Left hindlimb (tissue), 1 donor: ENCODE measurements around the gene STK39.

Experiments
- DNase-seq: peaks from one replicate; pipeline ENCODE4 v3.0.0-alpha.2; 2018

The STK39 gene

DNA sequence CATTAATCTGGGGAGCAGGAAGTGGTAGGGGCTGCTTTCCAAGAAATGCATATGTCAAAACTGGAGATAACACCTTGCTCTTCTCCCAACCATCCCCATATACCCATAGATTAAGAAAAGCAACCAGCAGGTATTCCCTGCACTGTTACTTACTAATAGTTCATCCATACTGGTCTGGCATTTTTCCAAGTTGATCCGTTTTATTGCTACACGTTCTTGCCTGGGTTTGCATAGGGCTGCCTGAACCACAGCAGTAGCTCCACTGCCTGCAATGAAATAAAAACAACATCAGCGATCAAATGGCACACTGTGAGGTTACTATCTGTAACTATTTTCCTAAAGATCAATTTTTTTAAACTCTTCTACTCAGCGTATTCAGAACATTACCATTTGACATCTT, 65.6 kb downstream of the STK39 start:
- no peak for DNase-seq

GRCh38 chr2:168180914-168181313, 66.5 kb downstream of the STK39 start:
- no peak for DNase-seq

GRCh38 chr2:168180483-168180882, 66.9 kb downstream of the STK39 start:
- no peak for DNase-seq

GRCh38 chr2:168179592-168179991, 67.8 kb downstream of the STK39 start:
- DNase-seq = no peak

DNA sequence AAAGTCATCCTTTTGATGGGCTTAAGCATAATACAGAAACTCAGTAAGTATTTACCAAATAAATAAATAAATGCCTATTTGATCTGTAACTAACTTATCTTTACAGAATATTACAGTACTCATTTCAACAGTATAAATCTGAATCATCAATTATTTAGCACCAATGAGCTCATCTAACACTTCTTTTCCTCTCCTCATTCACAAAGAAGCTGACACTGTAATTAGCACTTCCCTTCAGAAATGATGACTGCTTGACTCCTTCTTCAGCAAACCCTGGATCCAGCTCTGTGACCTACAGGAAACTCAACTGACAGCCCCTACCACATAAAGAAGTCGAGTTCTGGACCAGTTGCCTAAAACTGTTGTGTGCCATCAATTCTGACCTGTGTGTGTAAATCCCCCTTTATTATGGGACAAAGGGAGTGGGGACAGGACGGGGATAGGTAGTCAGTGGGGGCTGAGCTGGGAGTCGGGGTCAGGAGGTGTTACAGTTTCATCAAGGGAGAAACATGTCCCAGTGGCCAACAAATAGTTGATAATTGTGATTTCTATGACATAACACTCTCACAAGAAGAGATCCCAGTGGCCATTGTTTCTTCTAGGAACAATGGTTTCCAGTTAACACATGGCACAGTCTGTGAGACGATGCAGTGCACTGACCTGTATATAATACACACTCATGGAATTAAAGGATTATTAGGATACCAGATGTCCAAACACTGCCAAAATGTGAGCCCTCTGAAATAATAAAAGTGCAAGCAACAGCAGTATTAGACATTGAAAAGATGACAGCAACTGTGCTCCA, 68.7 kb downstream of the STK39 start:
- DNase-seq = no peak

GRCh38 chr2:168176402-168176801, 71.0 kb downstream of the STK39 start:
- no peak for DNase-seq

DNA sequence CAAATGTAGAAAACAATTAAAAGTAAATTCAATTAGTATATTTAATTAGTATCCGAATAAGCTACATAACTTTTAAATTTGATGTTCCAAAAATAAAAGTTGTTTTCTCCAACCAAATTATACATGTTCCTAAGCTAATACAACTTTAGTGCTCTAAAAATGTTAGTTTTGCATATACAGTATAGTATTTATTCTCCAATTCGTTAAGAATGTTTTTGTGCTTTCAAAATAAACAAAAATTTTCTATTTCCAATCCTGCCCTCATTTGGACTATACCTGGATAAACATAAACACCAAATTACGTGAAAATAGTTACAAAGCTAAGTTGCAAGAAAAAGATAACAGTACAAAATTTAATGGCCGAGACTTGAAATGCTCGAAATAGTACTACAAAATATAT, 71.9 kb downstream of the STK39 start:
- no peak for DNase-seq

DNA sequence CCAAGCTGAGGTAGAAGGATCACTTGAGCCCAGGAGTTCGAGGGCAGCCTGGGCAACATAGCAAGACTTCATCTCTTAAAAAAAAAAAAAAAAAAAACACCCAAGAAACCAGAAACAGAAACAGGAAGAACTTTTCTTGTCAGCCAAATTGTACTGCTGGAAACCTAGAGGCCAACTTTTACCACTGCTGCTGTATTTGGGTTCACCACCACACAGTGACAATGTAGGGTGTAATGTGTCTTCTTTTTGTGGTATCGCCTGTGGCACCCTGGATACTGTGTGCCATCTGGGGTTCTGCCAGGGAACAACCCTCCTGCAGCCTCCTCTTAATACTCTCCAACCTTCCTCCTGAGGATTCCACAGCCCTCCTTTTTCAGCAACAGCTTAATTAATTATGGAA, 72.6 kb downstream of the STK39 start:
- no peak for DNase-seq

DNA sequence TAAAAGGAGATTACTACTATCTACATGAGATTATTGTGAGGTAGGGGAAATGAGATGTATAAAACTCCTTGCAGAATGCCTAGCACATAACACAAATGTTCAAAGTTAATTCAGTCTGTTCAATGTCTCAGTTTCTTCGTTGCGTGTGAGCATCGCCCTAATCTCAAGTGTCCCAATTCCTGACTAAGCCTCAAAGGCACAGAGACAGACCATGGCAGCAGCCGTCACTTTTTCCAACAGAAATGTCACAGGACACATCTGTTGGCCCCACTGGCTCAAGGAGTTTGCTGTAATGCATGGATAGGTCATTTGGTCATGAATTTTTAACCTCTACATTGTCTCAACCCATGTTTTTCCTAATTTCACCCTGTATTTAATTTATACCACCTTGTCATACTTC, 75.3 kb downstream of the STK39 start:
- DNase-seq = no peak

DNA sequence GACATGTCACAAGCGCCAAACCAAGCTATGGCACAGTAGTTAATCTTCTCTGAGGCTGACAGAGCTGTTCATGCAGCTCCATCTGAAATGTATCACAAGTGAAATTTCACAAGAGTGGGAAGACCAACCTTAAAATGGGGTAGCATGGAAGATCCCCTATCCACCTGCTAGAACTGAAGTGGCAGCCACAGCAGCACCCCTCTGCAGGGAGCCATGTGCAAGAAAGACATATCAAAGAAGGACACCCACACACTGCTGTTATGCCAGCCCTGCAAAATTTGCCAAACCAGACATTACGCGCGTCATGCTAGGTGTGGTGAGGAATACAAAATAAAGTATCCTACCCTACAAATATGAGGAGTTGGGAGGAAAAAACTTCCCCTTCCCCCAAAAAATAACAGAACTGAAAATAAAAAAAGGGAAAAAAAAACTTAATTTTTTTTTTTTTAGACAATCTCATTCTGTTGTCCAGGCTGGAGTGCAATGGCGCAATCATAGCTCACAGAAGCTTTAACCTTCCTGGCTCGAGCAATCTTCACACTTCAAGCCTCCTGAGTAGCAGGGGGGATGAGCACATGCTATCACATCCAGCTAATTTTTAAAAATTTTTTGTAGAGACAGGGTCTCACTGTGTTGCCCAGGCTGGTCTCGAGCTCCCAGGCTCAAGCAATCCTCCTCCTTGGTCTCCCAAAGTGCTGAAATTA, 76.2 kb downstream of the STK39 start:
- DNase-seq = no peak

GRCh38 chr2:168169097-168169745, 78.2 kb downstream of the STK39 start:
- no peak for DNase-seq

GRCh38 chr2:168167511-168168263, 79.7 kb downstream of the STK39 start:
- DNase-seq = no peak

- no peak for DNase-seq
These were observed 80.4 kb downstream of the STK39 start for GRCh38 chr2:168166902-168167510.

DNA sequence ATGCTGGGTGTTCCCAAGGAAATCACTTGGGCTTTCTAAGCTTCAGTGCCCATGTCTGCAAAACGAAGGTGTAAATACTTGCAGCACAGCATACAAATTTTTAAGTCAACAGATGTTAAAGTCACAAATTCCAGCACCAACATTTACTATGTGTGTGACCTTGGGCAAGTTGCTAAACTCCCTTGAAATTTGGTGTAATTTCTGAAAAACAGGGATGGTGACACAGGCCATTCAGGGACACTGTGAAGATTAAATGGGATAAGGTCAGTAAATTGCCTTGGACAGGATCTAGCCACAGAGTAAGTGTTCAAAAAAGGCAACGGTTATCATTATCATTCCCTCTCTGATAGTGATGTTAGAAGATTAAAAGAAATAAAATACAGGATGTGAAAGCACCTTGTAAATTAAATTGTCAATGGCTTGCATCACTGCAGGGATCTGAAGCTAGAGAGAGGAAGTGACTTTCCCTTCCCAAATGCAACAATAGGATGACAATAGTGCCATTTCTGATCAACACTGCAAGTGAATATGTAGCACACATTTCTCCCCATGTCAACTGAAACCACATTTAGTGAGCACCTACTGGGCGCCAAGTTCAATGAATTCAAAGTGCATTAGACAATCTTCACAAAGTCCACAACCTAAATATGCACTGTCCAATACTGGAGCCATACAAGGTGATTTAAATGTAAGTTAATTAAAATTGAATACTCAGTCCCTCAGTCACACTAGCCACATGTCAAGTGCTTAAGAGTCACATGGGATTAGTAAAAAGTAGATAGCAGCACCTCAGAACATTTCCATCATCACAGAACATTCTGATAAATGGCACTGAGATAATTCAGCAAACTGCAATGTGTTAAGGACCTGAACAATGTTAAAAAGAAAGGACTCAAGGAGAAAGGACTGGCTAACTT, 81.2 kb downstream of the STK39 start:
- DNase-seq = no peak

DNA sequence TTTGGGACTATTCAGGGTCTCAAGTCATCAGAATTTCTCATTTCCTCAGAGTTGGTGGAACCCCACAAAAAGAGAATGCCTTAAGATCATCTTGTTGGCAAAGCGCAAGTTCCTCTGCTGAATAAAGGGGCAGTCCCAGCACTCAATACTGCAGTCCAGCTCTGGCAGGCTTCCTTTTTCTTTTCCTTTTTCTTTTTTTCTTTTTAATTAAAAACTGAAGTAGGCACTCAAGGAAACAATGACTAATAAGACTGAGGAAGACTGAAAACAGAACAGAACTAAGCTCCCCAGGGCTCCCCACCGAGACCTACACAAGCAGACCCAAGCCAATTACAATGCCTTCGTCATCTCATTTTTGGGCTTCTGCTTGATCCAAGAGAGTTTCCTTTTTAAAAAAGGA, 82.0 kb downstream of the STK39 start:
- DNase-seq = no peak

DNA sequence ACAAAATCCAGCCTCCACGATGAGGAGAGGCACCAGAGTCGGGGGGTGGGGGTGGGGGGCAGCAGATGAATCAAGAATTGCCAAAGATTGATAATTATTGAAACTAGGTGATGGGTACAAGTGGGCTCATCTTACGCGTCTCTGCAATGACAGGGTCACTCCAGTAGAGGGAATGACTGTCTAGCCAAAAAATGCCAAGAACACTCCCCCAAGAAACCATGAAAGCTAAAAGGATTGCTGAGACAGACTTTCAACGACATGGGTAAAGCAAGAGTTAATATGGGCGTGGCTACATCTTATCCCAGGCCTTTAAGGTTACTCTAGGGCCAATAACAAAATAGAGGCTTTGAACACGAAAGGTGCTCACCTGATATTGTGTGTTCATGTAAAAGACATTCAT, 86.5 kb downstream of the STK39 start:
- no peak for DNase-seq

DNA sequence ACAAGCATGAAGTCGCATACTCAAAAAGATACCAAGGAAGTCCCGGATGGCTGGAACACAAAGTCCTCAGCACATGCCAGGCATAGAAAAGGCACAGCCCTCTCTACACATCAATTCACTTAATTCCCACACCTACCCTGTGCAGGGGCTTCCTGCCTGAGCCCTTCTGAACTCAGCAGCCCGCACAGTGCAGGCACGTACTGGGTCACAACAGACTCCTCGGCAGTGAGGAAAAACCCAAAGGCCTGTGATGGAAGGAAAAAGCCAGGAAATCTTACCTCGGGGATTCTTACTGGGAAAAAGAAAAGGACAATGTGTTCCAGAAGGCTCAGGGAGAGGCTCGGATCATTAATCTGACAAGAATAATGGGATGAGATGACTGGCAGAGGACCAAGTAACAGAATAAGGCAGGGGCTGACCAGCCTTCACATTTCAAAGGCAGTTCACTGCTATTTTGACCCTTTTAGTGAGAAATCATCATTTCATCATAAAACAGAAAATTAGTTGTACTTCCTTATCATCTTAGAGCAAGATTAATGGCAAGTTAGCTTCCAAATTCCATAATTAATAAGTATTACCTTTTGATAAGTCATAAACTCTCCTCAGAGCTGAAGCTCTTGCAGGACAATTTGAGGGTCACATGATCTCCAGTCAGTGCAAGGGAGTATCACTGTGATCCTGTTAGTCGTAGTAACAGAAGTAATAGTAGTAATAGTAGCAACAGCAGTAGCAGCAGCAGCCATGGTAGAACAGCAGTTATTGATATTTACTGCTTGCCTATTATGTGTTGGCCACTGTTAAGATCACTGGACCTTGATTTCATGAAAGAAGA, 87.4 kb downstream of the STK39 start:
- DNase-seq = no peak

DNA sequence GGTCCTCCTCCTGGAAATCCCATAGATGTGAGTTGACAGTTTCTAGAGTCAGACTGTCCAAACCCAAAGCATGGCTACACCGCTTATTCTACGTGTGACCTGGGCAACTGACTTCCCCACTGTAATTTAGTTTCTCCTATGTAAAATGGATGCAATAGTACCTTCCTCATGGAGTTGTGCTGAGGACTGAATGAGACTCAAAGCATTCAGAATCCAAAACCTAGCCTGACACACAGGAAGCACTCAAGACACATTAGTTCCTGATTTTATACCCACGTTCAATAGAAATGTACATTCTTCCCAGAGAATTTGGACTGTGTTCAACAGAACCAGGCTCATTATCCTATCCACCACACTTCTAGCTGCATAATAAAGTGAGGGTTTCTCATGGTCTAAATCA, 88.8 kb downstream of the STK39 start:
- no peak for DNase-seq

GRCh38 chr2:168157926-168158325, 89.5 kb downstream of the STK39 start:
- DNase-seq = no peak

DNA sequence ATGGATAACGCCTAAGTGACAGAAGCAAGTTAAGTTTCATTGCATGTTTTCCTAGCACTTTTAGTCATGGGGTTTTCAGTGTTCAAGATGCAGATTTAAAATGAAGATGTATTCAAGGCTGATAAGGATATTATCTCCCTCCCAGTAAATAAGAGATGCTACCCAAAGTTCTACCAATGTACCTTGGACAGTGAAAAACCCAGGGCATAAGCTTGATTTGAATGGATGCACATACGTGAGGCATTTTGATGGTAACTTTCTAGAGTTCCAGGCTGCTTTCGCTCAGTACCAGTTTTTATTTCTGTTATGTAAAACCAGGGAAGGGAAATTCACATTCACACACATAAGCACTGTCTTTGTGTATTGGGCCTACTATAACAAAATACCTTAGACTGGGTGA, 90.3 kb downstream of the STK39 start:
- DNase-seq = no peak

DNA sequence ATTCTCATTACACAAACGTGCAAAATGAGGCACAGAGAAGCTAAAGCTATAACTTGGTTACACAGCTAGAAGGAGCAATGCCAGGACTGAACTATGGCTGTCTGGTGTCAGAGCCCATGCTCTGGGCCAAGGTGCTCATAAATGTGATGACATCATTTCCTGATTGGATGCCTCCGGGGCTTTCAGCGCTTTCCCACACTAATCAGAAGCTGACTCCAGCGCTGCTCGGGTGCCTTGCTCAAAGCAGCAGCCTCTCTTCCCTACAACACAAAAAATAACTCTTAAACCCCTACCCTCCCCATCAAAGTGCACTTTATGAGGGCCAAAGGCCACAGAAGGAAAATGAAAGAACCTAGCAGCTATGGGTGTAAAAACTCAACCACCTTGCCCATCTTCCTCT, 90.7 kb downstream of the STK39 start:
- DNase-seq = no peak
